Ishikawa (cell line): Measurements from ENCODE around the gene SH3RF3.

Source experiments
- EGR1 ChIP-seq: IDR thresholded peaks from 2 replicates; pipeline ENCODE4 v1.6.1; 2012
- EP300 ChIP-seq: IDR thresholded peaks from 2 replicates; pipeline ENCODE4 v1.6.1; 2012; ENCODE audit warnings: borderline replicate concordance
- MAX ChIP-seq: IDR thresholded peaks from 2 replicates; pipeline ENCODE4 v1.6.1; 2012
- RAD21 ChIP-seq: IDR thresholded peaks from 2 replicates; pipeline ENCODE4 v1.6.1; 2012; ENCODE audit warnings: low read depth
- TCF12 ChIP-seq: IDR thresholded peaks from 2 replicates; pipeline ENCODE4 v1.6.1; 2012; ENCODE audit warnings: low read depth
- USF1 ChIP-seq: IDR thresholded peaks from 2 replicates; pipeline ENCODE4 v1.6.1; 2012

- no peak for TF ChIP-seq USF1
- no peak for TF ChIP-seq MAX
- TF ChIP-seq RAD21 = no peak
- no peak for TF ChIP-seq EGR1
- TF ChIP-seq EP300 = no peak
- TF ChIP-seq TCF12 = no peak
Measured at GRCh38 chr2:109392816-109393661, 264.0 kb downstream of the SH3RF3 start.
